ENCODE data around the gene DMRTA2.

The DMRTA2 gene

DNA sequence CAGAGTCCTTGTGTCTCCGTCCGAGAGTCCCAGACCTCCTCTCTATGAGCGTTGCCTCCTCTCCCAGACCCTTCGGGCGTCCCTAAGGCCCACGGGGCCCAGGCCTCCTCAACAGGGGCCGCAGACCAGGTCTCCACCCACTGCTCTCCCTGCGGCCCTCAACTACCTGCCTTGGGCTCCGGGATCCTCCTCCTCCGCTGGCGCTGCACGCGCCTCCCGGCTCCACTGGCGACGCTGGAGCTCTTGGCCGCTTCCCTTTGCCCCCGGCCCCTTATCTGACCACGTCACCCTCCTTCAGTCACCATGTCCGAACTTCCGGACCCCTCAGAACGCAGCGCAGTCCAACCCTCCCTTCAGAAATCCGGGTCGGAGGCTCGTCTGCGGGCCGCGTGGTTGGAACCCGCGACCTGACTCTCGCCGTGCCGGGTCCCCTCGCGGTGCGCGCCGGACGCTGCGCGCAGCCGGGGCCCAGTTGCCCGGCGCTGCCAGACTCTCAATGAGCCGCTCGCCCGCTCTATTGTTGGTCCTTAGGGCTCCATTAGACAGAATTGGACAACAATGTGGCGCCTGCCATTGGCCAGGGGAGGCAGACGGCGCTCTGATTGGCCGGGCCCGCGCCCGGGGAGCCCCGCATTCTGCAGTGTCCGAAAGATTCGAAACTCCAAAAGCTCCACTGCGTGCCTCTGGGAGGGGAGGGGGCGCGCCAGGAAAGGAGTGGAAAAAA is at the start of gene DMRTA2:
DMRTA2 (minus strand) TSS at position 498 of the 724 bp plus-strand sequence. CDS start 1,907 bp downstream, outside the sequence.
- Histone ChIP-seq H3K27me3 (replicated peaks) (peaks cover 97% of the 10 kb centered on the region), H3K27ac (no peak within 1 kb of the TSS), H3K36me3 (replicated peaks) (no peaks in the 10 kb centered on the region), H3K4me3 (ENCODE audit: low read depth, low read length) (peak within 1 kb of the TSS; percentile 15)
- no peak for DNase-seq
- TF ChIP-seq, protein P1, sequence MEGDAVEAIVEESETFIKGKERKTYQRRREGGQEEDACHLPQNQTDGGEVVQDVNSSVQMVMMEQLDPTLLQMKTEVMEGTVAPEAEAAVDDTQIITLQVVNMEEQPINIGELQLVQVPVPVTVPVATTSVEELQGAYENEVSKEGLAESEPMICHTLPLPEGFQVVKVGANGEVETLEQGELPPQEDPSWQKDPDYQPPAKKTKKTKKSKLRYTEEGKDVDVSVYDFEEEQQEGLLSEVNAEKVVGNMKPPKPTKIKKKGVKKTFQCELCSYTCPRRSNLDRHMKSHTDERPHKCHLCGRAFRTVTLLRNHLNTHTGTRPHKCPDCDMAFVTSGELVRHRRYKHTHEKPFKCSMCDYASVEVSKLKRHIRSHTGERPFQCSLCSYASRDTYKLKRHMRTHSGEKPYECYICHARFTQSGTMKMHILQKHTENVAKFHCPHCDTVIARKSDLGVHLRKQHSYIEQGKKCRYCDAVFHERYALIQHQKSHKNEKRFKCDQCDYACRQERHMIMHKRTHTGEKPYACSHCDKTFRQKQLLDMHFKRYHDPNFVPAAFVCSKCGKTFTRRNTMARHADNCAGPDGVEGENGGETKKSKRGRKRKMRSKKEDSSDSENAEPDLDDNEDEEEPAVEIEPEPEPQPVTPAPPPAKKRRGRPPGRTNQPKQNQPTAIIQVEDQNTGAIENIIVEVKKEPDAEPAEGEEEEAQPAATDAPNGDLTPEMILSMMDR (IDR thresholded peaks at IDR 0.05; ENCODE audit: low read depth, low read length, missing control alignments) = no peak
- in situ Hi-C loops (cut with HindIII; ENCODE audit: low pct_ligation_motif_present, low sequenced_read_pairs) = no loop called here

DNA sequence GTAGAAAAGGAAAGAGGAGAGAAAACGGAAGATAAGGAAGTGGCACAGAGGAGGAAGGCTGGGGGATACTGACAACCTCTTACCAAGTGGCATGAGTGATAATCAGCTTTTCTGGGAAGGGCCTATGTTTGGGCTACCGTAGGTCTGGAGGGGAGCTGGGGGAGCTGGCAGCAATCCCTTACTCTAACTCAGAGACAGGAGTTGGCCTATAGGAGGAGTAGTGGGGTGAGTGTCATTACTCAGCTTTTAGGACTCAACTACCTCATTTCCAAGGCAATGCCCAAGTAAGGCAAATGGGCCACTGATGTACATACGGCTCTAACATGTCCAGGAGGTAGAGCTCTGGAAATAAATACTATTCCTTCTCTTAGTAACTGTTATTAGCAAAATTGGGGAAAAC is 48.7 kb upstream of the DMRTA2 start:
- TF ChIP-seq, protein P1 (IDR thresholded peaks at IDR 0.05; ENCODE audit: low read depth, low read length, missing control alignments) = no peak
- H3K27me3 ChIP-seq (replicated peaks) = no peaks in the 10 kb centered on the region
- no peak for DNase-seq
- no peak overlapping the region for H3K4me3 ChIP-seq (ENCODE audit: low read depth, low read length)
- no peak overlapping the region for H3K27ac ChIP-seq
- in situ Hi-C loops (cut with HindIII; ENCODE audit: low pct_ligation_motif_present, low sequenced_read_pairs) = no loop called here
- H3K36me3 ChIP-seq (replicated peaks) = no peaks in the 10 kb centered on the region

- Histone ChIP-seq H3K27ac (no peak overlapping the region), H3K36me3 (replicated peaks) (no peaks in the 10 kb centered on the region), H3K4me3 (ENCODE audit: low read depth, low read length) (no peak overlapping the region), H3K27me3 (replicated peaks) (no peaks in the 10 kb centered on the region)
- in situ Hi-C loops (cut with HindIII; ENCODE audit: low pct_ligation_motif_present, low sequenced_read_pairs) = no loop called here
- TF ChIP-seq, protein P1 (IDR thresholded peaks at IDR 0.05; ENCODE audit: low read depth, low read length, missing control alignments) = no peak
- no peak for DNase-seq
Observed at GRCh38 chr1:50462964-50463363, 39.7 kb upstream of the DMRTA2 start.

DNA sequence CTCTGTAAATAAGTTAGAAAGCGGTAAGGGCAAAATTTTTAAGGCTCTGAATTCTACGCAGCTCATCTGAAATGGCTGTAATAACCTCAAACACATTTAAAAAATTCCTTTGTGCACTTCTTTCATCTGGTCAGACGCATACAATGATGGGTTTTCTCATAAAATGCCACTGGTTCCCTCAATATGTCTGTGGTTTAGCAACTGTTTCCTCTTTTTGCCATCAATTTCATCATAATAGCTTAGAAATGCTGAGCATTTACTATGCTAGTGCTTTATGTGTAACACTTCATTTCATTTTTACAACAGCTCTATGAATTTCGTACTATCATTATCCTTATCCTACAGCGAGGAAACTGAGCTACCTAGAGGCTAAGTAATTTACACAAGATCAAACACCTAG is 35.3 kb upstream of the DMRTA2 start:
- Histone ChIP-seq H3K27ac (no peak overlapping the region), H3K4me3 (ENCODE audit: low read depth, low read length) (no peak overlapping the region), H3K27me3 (replicated peaks) (no peaks in the 10 kb centered on the region), H3K36me3 (replicated peaks) (no peaks in the 10 kb centered on the region)
- no peak for DNase-seq
- TF ChIP-seq, protein P1 (IDR thresholded peaks at IDR 0.05; ENCODE audit: low read depth, low read length, missing control alignments) = no peak
- in situ Hi-C loops (cut with HindIII; ENCODE audit: low pct_ligation_motif_present, low sequenced_read_pairs) = no loop called here

DNA sequence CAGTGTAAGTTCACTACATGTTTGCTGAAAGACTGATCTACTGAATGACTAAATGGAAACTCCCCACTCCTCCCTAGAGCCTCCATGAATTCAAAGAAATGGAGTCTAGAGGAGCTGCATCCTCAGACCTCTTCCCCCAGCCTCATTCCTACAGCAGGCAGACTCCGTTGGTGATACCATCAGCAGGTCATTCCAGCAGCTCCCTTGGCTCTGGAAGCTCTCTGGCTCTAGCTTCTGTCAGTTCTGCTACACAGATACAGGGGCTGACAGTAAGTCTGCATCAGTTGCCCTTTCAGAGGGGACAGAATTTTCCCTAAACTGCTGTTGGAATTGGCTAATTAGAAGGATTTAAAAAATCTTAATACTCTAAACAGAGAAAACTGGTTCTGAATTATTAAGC is 31.7 kb upstream of the DMRTA2 start:
- TF ChIP-seq, protein P1 (IDR thresholded peaks at IDR 0.05; ENCODE audit: low read depth, low read length, missing control alignments) = no peak
- H3K27ac ChIP-seq = no peak overlapping the region
- no peaks in the 10 kb centered on the region for H3K27me3 ChIP-seq (replicated peaks)
- no peak for DNase-seq
- in situ Hi-C loops (cut with HindIII; ENCODE audit: low pct_ligation_motif_present, low sequenced_read_pairs) = no loop called here
- H3K4me3 ChIP-seq (ENCODE audit: low read depth, low read length) = no peak overlapping the region
- H3K36me3 ChIP-seq (replicated peaks) = no peaks in the 10 kb centered on the region

- TF ChIP-seq, protein P1 (IDR thresholded peaks at IDR 0.05; ENCODE audit: low read depth, low read length, missing control alignments) = no peak
Observed at GRCh38 chr1:50453266-50453665, 30.0 kb upstream of the DMRTA2 start.

More at GRCh38 chr1:50453266-50453665, 30.0 kb upstream of the DMRTA2 start:
- in situ Hi-C loops (cut with HindIII; ENCODE audit: low pct_ligation_motif_present, low sequenced_read_pairs) = no loop called here
- H3K27ac ChIP-seq = no peak overlapping the region
- DNase-seq = no peak
- no peaks in the 10 kb centered on the region for H3K27me3 ChIP-seq (replicated peaks)
- H3K36me3 ChIP-seq (replicated peaks) = no peaks in the 10 kb centered on the region
- no peak overlapping the region for H3K4me3 ChIP-seq (ENCODE audit: low read depth, low read length)
